GM23338 (cell line): ENCODE data around the gene UNC13C. TPM values are rescaled to one million over a fixed set of nuclear protein-coding genes. Genes with fewer than 3 reads are reported as not detected.

ENCODE experiments used
- ATAC-seq: fragments of 200-7000 bp; cut with Tn5 transposase; 3 replicates; pipeline ENCODE4 v1.9.1; 2020
- DNase-seq: peaks from one replicate; pipeline ENCODE4 v3.0.0-alpha.2; 2015; ENCODE audit warnings: low spot score
- H2AFZ ChIP-seq: fragments of 200-600 bp; sonication (generic); 2 replicates; pipeline ENCODE4 v1.8.0; 2016; ENCODE audit warnings: antibody characterized with exemption, mild to moderate bottlenecking, moderate library complexity
- H3F3A ChIP-seq: fragments of 200-600 bp; sonication (generic); replicated peaks from 2 replicates; pipeline ENCODE4 v1.8.0; 2017; ENCODE audit warnings: antibody characterized with exemption, mixed run types, low read depth
- H3K27ac ChIP-seq: fragments of 200-600 bp; sonication (generic); 2 replicates; pipeline ENCODE4 v1.6.1; 2016; ENCODE audit warnings: low read depth
- H3K27me3 ChIP-seq: fragments of 200-600 bp; sonication (generic); 2 replicates; pipeline ENCODE4 v1.8.0; 2016; ENCODE audit warnings: mild to moderate bottlenecking, mixed run types, moderate library complexity; ENCODE audit not compliant: insufficient read depth
- H3K36me3 ChIP-seq: fragments of 200-600 bp; sonication (generic); 2 replicates; pipeline ENCODE4 v1.8.0; 2016; ENCODE audit warnings: mild to moderate bottlenecking; ENCODE audit not compliant: insufficient read depth
- H3K4me1 ChIP-seq: fragments of 200-600 bp; sonication (generic); 2 replicates; pipeline ENCODE4 v1.8.0; 2016; ENCODE audit warnings: mild to moderate bottlenecking, moderate library complexity; ENCODE audit not compliant: insufficient read depth
- H3K4me2 ChIP-seq: fragments of 200-600 bp; sonication (generic); 2 replicates; pipeline ENCODE4 v1.7.1; 2017; ENCODE audit warnings: mixed run types
- H3K4me3 ChIP-seq: fragments of 200-600 bp; sonication (generic); 2 replicates; pipeline ENCODE4 v1.6.1; 2016; ENCODE audit warnings: mixed run types
- H3K79me2 ChIP-seq: fragments of 200-600 bp; sonication (generic); replicated peaks from 2 replicates; pipeline ENCODE4 v1.8.0; 2017; ENCODE audit warnings: mild to moderate bottlenecking; ENCODE audit not compliant: insufficient read depth
- H3K9me2 ChIP-seq: fragments of 200-600 bp; sonication (generic); 2 replicates; pipeline ENCODE4 v1.8.0; 2017; ENCODE audit not compliant: insufficient read depth
- H4K20me1 ChIP-seq: fragments of 200-600 bp; sonication (generic); replicated peaks from 2 replicates; pipeline ENCODE4 v1.8.0; 2017; ENCODE audit warnings: mild to moderate bottlenecking; ENCODE audit not compliant: insufficient read depth
- H3K27ac Mint-ChIP-seq: 2 replicates; pipeline ENCODE4 v1.8.0; 2020; ENCODE audit warnings: inconsistent platforms, mild to moderate bottlenecking, moderate library complexity, mixed read lengths
- H3K27me3 Mint-ChIP-seq: 3 replicates; pipeline ENCODE4 v1.8.0; 2022; ENCODE audit warnings: low read depth, mild to moderate bottlenecking, moderate library complexity, mixed read lengths, inconsistent platforms; ENCODE audit not compliant: insufficient read depth, poor library complexity
- H3K36me3 Mint-ChIP-seq: 3 replicates; pipeline ENCODE4 v1.8.0; 2021; ENCODE audit warnings: low read depth, mild to moderate bottlenecking, inconsistent platforms, moderate library complexity, mixed read lengths
- H3K4me1 Mint-ChIP-seq: 3 replicates; pipeline ENCODE4 v1.8.0; 2020; ENCODE audit warnings: mild to moderate bottlenecking, inconsistent platforms, mixed read lengths
- H3K4me3 Mint-ChIP-seq: 3 replicates; pipeline ENCODE4 v1.8.0; 2021; ENCODE audit warnings: moderate library complexity, mild to moderate bottlenecking, inconsistent platforms, mixed read lengths
- H3K9me3 Mint-ChIP-seq: 3 replicates; pipeline ENCODE4 v1.8.0; 2020; ENCODE audit warnings: moderate library complexity, mild to moderate bottlenecking, inconsistent platforms, mixed read lengths
- CREB1 ChIP-seq: fragments of 250-450 bp; sonication (Bioruptor Pico); IDR thresholded peaks from 2 replicates; pipeline ENCODE4 v1.5.0; 2020; ENCODE audit warnings: low read depth, mild to moderate bottlenecking, moderate library complexity
- CTCF ChIP-seq, 2 experiments: fragments of 200-600 bp in 1 of 2; sonication (generic) in 1 of 2; conservative IDR thresholded peaks; 2 replicates each; pipeline versions ENCODE4 v1.5.1 to v1.6.1; 2016 to 2017; ENCODE audit warnings: antibody characterized with exemption in 2 of 2, low read depth in 2 of 2, mild to moderate bottlenecking in 2 of 2, moderate library complexity in 1 of 2
- ETS1 ChIP-seq: IDR thresholded peaks from 2 replicates; pipeline ENCODE4 v1.6.1; 2016; ENCODE audit warnings: antibody characterized with exemption
- EZH2 ChIP-seq: fragments of 200-600 bp; sonication (generic); IDR thresholded peaks from one replicate; pipeline ENCODE4 v1.8.0; 2017; ENCODE audit warnings: antibody characterized with exemption, mild to moderate bottlenecking, low read depth; ENCODE audit not compliant: unreplicated experiment
- EZH2phosphoT487 ChIP-seq: fragments of 200-600 bp; sonication (generic); IDR thresholded peaks from one replicate; pipeline ENCODE4 v1.8.1; 2018; ENCODE audit warnings: antibody characterized with exemption; ENCODE audit not compliant: unreplicated experiment
- JUNB ChIP-seq: IDR thresholded peaks from one replicate; pipeline ENCODE4 v1.6.1; 2016; ENCODE audit warnings: antibody characterized with exemption; ENCODE audit not compliant: unreplicated experiment
- NANOG ChIP-seq: IDR thresholded peaks from 2 replicates; pipeline ENCODE4 v1.6.1; 2016; ENCODE audit warnings: antibody characterized with exemption, borderline replicate concordance
- POLR2AphosphoS5 ChIP-seq: IDR thresholded peaks from 2 replicates; pipeline ENCODE4 v1.6.1; 2016; ENCODE audit warnings: antibody characterized with exemption, low read depth
- REST ChIP-seq: IDR thresholded peaks from one replicate; pipeline ENCODE4 v1.6.1; 2018; ENCODE audit warnings: antibody characterized with exemption; ENCODE audit not compliant: unreplicated experiment
- STAT1 ChIP-seq: IDR thresholded peaks from one replicate; pipeline ENCODE4 v1.6.1; 2016; ENCODE audit warnings: antibody characterized with exemption; ENCODE audit not compliant: unreplicated experiment
- ZNF114 ChIP-seq: fragments of 250-450 bp; sonication (Bioruptor Pico); IDR thresholded peaks from 2 replicates; pipeline ENCODE4 v1.5.0; 2020; ENCODE audit warnings: mild to moderate bottlenecking, moderate library complexity
- ZNF331 ChIP-seq: fragments of 250-450 bp; sonication (Bioruptor Pico); IDR thresholded peaks from 2 replicates; pipeline ENCODE4 v1.5.0; 2020; ENCODE audit warnings: low read depth, mild to moderate bottlenecking, moderate library complexity
- ZNF462 ChIP-seq: fragments of 250-450 bp; sonication (Bioruptor Pico); IDR thresholded peaks from 2 replicates; pipeline ENCODE4 v1.5.0; 2020; ENCODE audit warnings: mild to moderate bottlenecking, moderate library complexity
- polyA plus RNA-seq: library from polyadenylated mRNA; unstranded; fragments of >200 nt; fragmentation: Nextera tagmentation; extraction: Ambion mirVana; gene quantifications from 2 replicates; pipeline ENCODE4 v1.2.1, GENCODE V29; 2016
- total RNA-seq: library from RNA; depleted of rRNA; stranded (reverse); fragments of >200 nt; shearing (Covaris generic); gene quantifications from 2 replicates; pipeline ENCODE4 v1.2.3, GENCODE V29; 2014

UNC13C gene
- total and polyA plus RNA-seq, 2 experiments from 2014 or later, result 0.03 TPM; not detected in 1

- ATAC-seq (no peak), DNase-seq (no peak)
- Histone ChIP-seq H2AFZ (no peak overlapping the region), H3K4me3 (no peak overlapping the region), H3K79me2 (no peaks in the 10 kb centered on the region), H3K9me2 (no peaks in the 10 kb centered on the region), H3K4me2 (no peak overlapping the region), H4K20me1 (no peaks in the 10 kb centered on the region), H3K27me3 (no peaks in the 10 kb centered on the region), H3K36me3 (peaks cover 4% of the 10 kb centered on the region; the same call in 1 of the 2 replicates), H3F3A (no peaks in the 10 kb centered on the region), H3K27ac (no peak overlapping the region), H3K4me1 (no peaks in the 10 kb centered on the region)
- TF ChIP-seq JUNB (no peak), POLR2AphosphoS5 (no peak), ETS1 (no peak), EZH2 (no peak), CTCF (conservative IDR thresholded peaks at IDR 0.05; ENCODE audit: low read depth in 2 of 2) (no peak), ZNF114 (no peak), STAT1 (no peak), NANOG (no peak), EZH2phosphoT487 (no peak), ZNF331 (no peak), CREB1 (CRISPR knock-in tag) (no peak), ZNF462 (no peak), REST (no peak)
- peaks cover 33% of the 10 kb centered on the region for H3K9me3 Mint-ChIP-seq
- H3K27me3 Mint-ChIP-seq, result peaks cover 4% of the 10 kb centered on the region
- no peak overlapping the region for H3K4me3 Mint-ChIP-seq
- H3K4me1 Mint-ChIP-seq, result peaks cover 7% of the 10 kb centered on the region; the same call in 2 of the 3 replicates
- H3K36me3 Mint-ChIP-seq, result no peaks in the 10 kb centered on the region
- no peak overlapping the region for H3K27ac Mint-ChIP-seq
These were observed 35.9 kb downstream of the UNC13C start for GRCh38 chr15:54014067-54014655.
